K562 (cell line): ENCODE results near the gene DPH2. TPM values are rescaled to one million over a fixed set of nuclear protein-coding genes. Genes with fewer than 3 reads are reported as not detected.

Source experiments
- CTBP1 ChIP-seq: fragments of 450-650 bp; IDR thresholded peaks from 2 replicates; pipeline ENCODE4 v1.6.1; 2016; ENCODE audit warnings: borderline replicate concordance
- GTF2B ChIP-seq: IDR thresholded peaks from 2 replicates; pipeline ENCODE4 v1.6.1; 2011; ENCODE audit not compliant: insufficient read length; ENCODE audit errors: extremely low read depth
- KDM1A ChIP-seq, 2 experiments: fragments of 450-650 bp; IDR thresholded peaks; 2 replicates each; pipeline ENCODE4 v1.6.1; 2016; ENCODE audit warnings: mild to moderate bottlenecking in 2 of 2
- L3MBTL2 ChIP-seq: fragments of 450-650 bp; IDR thresholded peaks from 2 replicates; pipeline ENCODE4 v1.6.1; 2016; ENCODE audit warnings: mild to moderate bottlenecking, moderate library complexity
- NR4A1 ChIP-seq, 2 experiments: fragments of 250-450 bp in 1 of 2; fragments of 450-650 bp in 1 of 2; sonication (Bioruptor Pico) in 1 of 2; IDR thresholded peaks; 2 replicates each; pipeline versions ENCODE4 v1.4.0 to v1.6.1; 2016 to 2020; ENCODE audit warnings: mild to moderate bottlenecking in 2 of 2, missing compliant biosample characterization in 1 of 2, missing genetic modification characterization in 1 of 2, moderate library complexity in 1 of 2
- POLR2B ChIP-seq: fragments of 450-650 bp; IDR thresholded peaks from 2 replicates; pipeline ENCODE4 v1.6.1; 2018; ENCODE audit warnings: low read depth; ENCODE audit not compliant: partially characterized antibody
- RBM22 ChIP-seq: fragments of 200-400 bp; formaldehyde crosslinking; IDR thresholded peaks from 2 replicates; pipeline ENCODE4 v1.6.1; 2018; ENCODE audit warnings: low read length, low read depth; ENCODE audit not compliant: poor library complexity, severe bottlenecking
- SAFB2 ChIP-seq: fragments of 200-400 bp; formaldehyde crosslinking; IDR thresholded peaks from 2 replicates; pipeline ENCODE4 v1.6.1; 2018; ENCODE audit warnings: borderline replicate concordance, low read length, low read depth, moderate library complexity; ENCODE audit not compliant: severe bottlenecking
- SIX5 ChIP-seq, 2 experiments: IDR thresholded peaks; 2 replicates each; pipeline ENCODE4 v1.6.1; 2011; ENCODE audit warnings: low read length in 2 of 2, borderline replicate concordance in 1 of 2, low read depth in 1 of 2, mild to moderate bottlenecking in 1 of 2, moderate library complexity in 1 of 2; ENCODE audit not compliant: insufficient read depth in 1 of 2
- STAT6 ChIP-seq: sonication (generic); formaldehyde crosslinking; IDR thresholded peaks from 2 replicates; pipeline ENCODE4 v1.8.1; 2023; ENCODE audit warnings: mild to moderate bottlenecking, missing genetic modification reagents
- TBL1XR1 ChIP-seq, 2 experiments: IDR thresholded peaks; 2 replicates each; pipeline ENCODE4 v1.6.1; 2012; ENCODE audit warnings: improper control_type of control experiment in 2 of 2, low read length in 2 of 2, mild to moderate bottlenecking in 1 of 2
- TFAM ChIP-seq: fragments of 250-450 bp; sonication (Bioruptor Pico); conservative IDR thresholded peaks from 2 replicates; pipeline ENCODE4 v1.5.0; 2021; ENCODE audit warnings: mild to moderate bottlenecking, moderate library complexity
- TOE1 ChIP-seq, 2 experiments: fragments of 450-650 bp in 1 of 2; sonication (generic) in 1 of 2; formaldehyde crosslinking in 1 of 2; IDR thresholded peaks; 2 replicates each; pipeline versions ENCODE4 v1.7.1 to v1.8.0; 2016 to 2022; ENCODE audit warnings: borderline replicate concordance in 2 of 2, mild to moderate bottlenecking in 2 of 2, antibody characterized with exemption in 1 of 2, inconsistent platforms in 1 of 2, low read depth in 1 of 2, missing genetic modification reagents in 1 of 2, moderate library complexity in 1 of 2
- ZNF717 ChIP-seq: fragments of 250-450 bp; sonication (Bioruptor Pico); IDR thresholded peaks from 2 replicates; pipeline ENCODE4 v1.5.0; 2021
- polyA plus RNA-seq, 8 experiments: library from polyadenylated mRNA; depleted of rRNA in 4 of 8; stranded (reverse) in 5 of 8; unstranded in 3 of 8; fragments of >200 nt; fragmentation: Nextera tagmentation in 2 of 8; fragmentation: Illumina TruSeq in 1 of 8; extraction: Ambion mirVana in 2 of 8; extraction: Trizol in 1 of 8; gene quantifications; 2 replicates each; pipeline versions ENCODE4 v1.2.1 to v1.2.3, GENCODE V29; 2011 to 2014; ENCODE audit warnings: inconsistent platforms in 1 of 8, missing spikeins in 1 of 8
- total RNA-seq, 7 experiments: library from RNA; depleted of rRNA in 6 of 7; stranded (reverse); fragments of >200 nt in 6 of 7; fragmentation: Illumina TruSeq in 2 of 7; extraction: Trizol in 2 of 7; gene quantifications; 2 replicates each; pipeline versions ENCODE4 v1.2.1 to v1.2.3, GENCODE V29; 2011 to 2021; ENCODE audit warnings: low replicate concordance in 1 of 7
- TF ChIP-seq, protein P1 (sequence below): sonication (generic); formaldehyde crosslinking; IDR thresholded peaks from 2 replicates; pipeline ENCODE4 v1.8.0; 2022; ENCODE audit warnings: mild to moderate bottlenecking, missing genetic modification reagents, borderline replicate concordance

Gene DPH2
- total and polyA plus RNA-seq, 9 of the 15 experiments (the other 6 are each of a cell fraction or from before 2014, with no cell fraction given) = 17.9 to 94.1 (median 68.1) TPM

- TF ChIP-seq RBM22 (no peak), NR4A1 (CRISPR knock-in tag; IDR thresholded peaks at IDR 0.05) (no peak), NR4A1 (tag; IDR thresholded peaks at IDR 0.05) (no peak), POLR2B (peak; percentile 44), TOE1 (IDR thresholded peaks at IDR 0.05; ENCODE audit: borderline replicate concordance) (no peak), TOE1 (CRISPR knock-in tag; IDR thresholded peaks at IDR 0.05; ENCODE audit: borderline replicate concordance, low read depth) (no peak), ZNF717 (CRISPR knock-in tag) (no peak), CTBP1 (no peak), KDM1A (IDR thresholded peaks at IDR 0.05) (no peak), SAFB2 (no peak), TBL1XR1 (IDR thresholded peaks at IDR 0.05; ENCODE audit: low read length in 2 of 2) (no peak), SIX5 (IDR thresholded peaks at IDR 0.05; ENCODE audit: borderline replicate concordance in 1 of 2, insufficient read depth in 1 of 2, low read depth in 1 of 2, low read length in 2 of 2) (peak; percentile 83 to 91), TFAM (CRISPR knock-in tag) (no peak), GTF2B (no peak), STAT6 (CRISPR knock-in tag) (no peak), L3MBTL2 (peak; percentile 53; the same call in 1 of the 2 replicates)
- TF ChIP-seq, protein P1, sequence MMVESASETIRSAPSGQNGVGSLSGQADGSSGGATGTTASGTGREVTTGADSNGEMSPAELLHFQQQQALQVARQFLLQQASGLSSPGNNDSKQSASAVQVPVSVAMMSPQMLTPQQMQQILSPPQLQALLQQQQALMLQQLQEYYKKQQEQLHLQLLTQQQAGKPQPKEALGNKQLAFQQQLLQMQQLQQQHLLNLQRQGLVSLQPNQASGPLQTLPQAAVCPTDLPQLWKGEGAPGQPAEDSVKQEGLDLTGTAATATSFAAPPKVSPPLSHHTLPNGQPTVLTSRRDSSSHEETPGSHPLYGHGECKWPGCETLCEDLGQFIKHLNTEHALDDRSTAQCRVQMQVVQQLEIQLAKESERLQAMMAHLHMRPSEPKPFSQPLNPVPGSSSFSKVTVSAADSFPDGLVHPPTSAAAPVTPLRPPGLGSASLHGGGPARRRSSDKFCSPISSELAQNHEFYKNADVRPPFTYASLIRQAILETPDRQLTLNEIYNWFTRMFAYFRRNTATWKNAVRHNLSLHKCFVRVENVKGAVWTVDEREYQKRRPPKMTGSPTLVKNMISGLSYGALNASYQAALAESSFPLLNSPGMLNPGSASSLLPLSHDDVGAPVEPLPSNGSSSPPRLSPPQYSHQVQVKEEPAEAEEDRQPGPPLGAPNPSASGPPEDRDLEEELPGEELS (CRISPR knock-in tag) = no peak
These were observed at the start of gene DPH2 (continued) for GRCh38 chr1:43969746-43970466.
